T-helper 9 cell (primary cell): ENCODE results near the gene FBXL5.

Source experiments
- DNase-seq: peaks from one replicate; pipeline ENCODE4 v3.0.0-alpha.2; 2020
- total RNA-seq, 2 donors: gene quantifications; one replicate each; lab custom pipeline; 2026; lab: John Stamatoyannopoulos, UW

FBXL5 gene
- 110 to 129 reads per million in 2 donors for total RNA-seq

GRCh38 chr4:15655223-15656037, at the start of gene FBXL5:
TSS of gene FBXL5 (minus strand) at chr4:15655357. CDS start at chr4:15655287, 70 bp downstream.
- peak; percentile 70 for DNase-seq

GRCh38 chr4:15704129-15704528, 49.0 kb upstream of the FBXL5 start:
- DNase-seq = no peak

GRCh38 chr4:15703439-15703838, 48.3 kb upstream of the FBXL5 start:
- no peak for DNase-seq

GRCh38 chr4:15702941-15703403, 47.8 kb upstream of the FBXL5 start, which contains the start of gene BST1:
TSS of gene BST1 (plus strand) at chr4:15703065. CDS start at chr4:15703145, 80 bp downstream.
- DNase-seq = peak; percentile 19

GRCh38 chr4:15696866-15697265, 41.7 kb upstream of the FBXL5 start:
- no peak for DNase-seq

GRCh38 chr4:15695729-15696128, 40.6 kb upstream of the FBXL5 start:
- no peak for DNase-seq

GRCh38 chr4:15695240-15695699, 40.1 kb upstream of the FBXL5 start:
- no peak for DNase-seq

- no peak for DNase-seq
These were observed 39.3 kb upstream of the FBXL5 start for GRCh38 chr4:15694431-15694830.

- no peak for DNase-seq
These were observed 37.4 kb upstream of the FBXL5 start for GRCh38 chr4:15692602-15693001.

- no peak for DNase-seq
These were observed 36.4 kb upstream of the FBXL5 start for GRCh38 chr4:15691346-15692135.

- DNase-seq = no peak
These were observed 35.1 kb upstream of the FBXL5 start for GRCh38 chr4:15690020-15690809.

- DNase-seq = no peak
These were observed 34.4 kb upstream of the FBXL5 start for GRCh38 chr4:15689540-15689939.

GRCh38 chr4:15688051-15688450, 32.9 kb upstream of the FBXL5 start:
- DNase-seq = no peak

GRCh38 chr4:15684498-15684897, 29.3 kb upstream of the FBXL5 start:
- no peak for DNase-seq

- DNase-seq = no peak
These were observed 28.0 kb upstream of the FBXL5 start for GRCh38 chr4:15683143-15683495.

- DNase-seq = no peak
These were observed 27.3 kb upstream of the FBXL5 start for GRCh38 chr4:15682242-15683142.

GRCh38 chr4:15681372-15682241, 26.4 kb upstream of the FBXL5 start, which contains the start of gene FAM200B:
TSS of gene FAM200B (plus strand) at chr4:15681827. CDS start at chr4:15686978, 5,151 bp downstream.
- DNase-seq = peak; percentile 99

- DNase-seq = no peak
These were observed 25.9 kb upstream of the FBXL5 start for GRCh38 chr4:15681067-15681371.

GRCh38 chr4:15677507-15677988, 22.4 kb upstream of the FBXL5 start:
- DNase-seq = no peak

GRCh38 chr4:15676899-15677298, 21.7 kb upstream of the FBXL5 start:
- DNase-seq = no peak

- DNase-seq = no peak
These were observed 20.9 kb upstream of the FBXL5 start for GRCh38 chr4:15676039-15676438.
